GM20431 (cell line): ENCODE data around the gene NPY4R2.
"Not testable (repeated sequence)": the region's sequence is repeated elsewhere in the genome, so short reads cannot be mapped to it uniquely, and the experiment has no call there.

ENCODE experiments used
- in situ Hi-C: fragments of 300-500 bp; cut with MseI, MboI; formaldehyde crosslinking; loops from one replicate; pipeline ENCODE4 v1.15.0; 2020; ENCODE audit warnings: low sequenced_read_pairs; ENCODE audit not compliant: unreplicated experiment

The NPY4R2 gene, protein sequence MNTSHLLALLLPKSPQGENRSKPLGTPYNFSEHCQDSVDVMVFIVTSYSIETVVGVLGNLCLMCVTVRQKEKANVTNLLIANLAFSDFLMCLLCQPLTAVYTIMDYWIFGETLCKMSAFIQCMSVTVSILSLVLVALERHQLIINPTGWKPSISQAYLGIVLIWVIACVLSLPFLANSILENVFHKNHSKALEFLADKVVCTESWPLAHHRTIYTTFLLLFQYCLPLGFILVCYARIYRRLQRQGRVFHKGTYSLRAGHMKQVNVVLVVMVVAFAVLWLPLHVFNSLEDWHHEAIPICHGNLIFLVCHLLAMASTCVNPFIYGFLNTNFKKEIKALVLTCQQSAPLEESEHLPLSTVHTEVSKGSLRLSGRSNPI

GRCh38 chr10:47918475-47918874 is at the start of gene NPY4R2:
Gene NPY4R2 (plus strand): TSS chr10:47918662. CDS start chr10:47921988, 3,326 bp downstream.
- in situ Hi-C loops: not testable (repeated sequence)

GRCh38 chr10:47870887-47871286 is 47.6 kb upstream of the NPY4R2 start:
- in situ Hi-C loops: not testable (repeated sequence)

- in situ Hi-C loops: not testable (repeated sequence)
Observed at GRCh38 chr10:47871485-47872180, 46.8 kb upstream of the NPY4R2 start.

GRCh38 chr10:47872236-47872635 is 46.2 kb upstream of the NPY4R2 start:
- in situ Hi-C loops: not testable (repeated sequence)

- in situ Hi-C loops: not testable (repeated sequence)
Observed at GRCh38 chr10:47884239-47884638, 34.2 kb upstream of the NPY4R2 start.

- in situ Hi-C loops: not testable (repeated sequence)
Observed at GRCh38 chr10:47884934-47885333, 33.5 kb upstream of the NPY4R2 start.

- in situ Hi-C loops: not testable (repeated sequence)
Observed at GRCh38 chr10:47886356-47886755, 32.1 kb upstream of the NPY4R2 start.

DNA sequence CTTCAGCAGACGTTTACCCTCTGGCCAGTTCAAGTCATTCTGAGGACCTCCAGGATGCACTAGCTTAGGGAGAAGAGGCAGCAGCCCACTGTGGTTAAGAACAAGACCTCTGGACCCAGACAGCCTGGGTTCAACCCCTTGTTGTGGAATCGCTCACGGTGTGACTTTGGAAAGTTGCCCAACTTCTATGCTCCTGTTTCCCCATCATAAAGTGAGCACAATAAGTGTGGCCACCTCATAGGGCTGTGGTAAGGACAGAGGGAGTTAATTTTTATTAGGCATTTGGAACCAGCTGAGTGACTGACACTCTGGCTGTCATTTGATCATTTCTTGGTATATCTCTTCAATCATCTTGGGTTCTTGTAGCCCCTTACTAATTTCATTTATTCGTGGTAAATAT is 31.6 kb upstream of the NPY4R2 start:
- in situ Hi-C loops: not testable (repeated sequence)

DNA sequence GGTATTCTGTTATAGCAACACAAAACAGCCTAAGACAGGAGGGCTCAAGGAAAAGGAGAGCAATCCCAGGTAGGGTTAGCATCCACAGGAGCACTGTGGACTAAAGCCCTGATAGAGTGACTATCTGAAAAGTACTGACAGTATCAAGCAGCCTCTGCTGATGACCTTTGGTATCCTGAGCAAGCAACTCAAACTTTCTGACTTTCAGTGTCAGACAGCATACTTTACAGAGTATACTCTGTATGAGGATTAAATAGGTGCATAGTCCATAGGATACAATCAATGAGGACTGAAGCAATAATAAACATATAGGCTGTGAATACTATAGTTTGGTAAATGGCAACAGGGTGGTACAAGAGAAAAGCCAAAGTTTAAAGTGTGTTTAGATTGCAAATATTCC is 27.7 kb upstream of the NPY4R2 start:
- in situ Hi-C loops: not testable (repeated sequence)

- in situ Hi-C loops: not testable (repeated sequence)
Observed at GRCh38 chr10:47892494-47893261, 25.8 kb upstream of the NPY4R2 start.

GRCh38 chr10:47894571-47894970 is 23.9 kb upstream of the NPY4R2 start:
- in situ Hi-C loops: not testable (repeated sequence)

DNA sequence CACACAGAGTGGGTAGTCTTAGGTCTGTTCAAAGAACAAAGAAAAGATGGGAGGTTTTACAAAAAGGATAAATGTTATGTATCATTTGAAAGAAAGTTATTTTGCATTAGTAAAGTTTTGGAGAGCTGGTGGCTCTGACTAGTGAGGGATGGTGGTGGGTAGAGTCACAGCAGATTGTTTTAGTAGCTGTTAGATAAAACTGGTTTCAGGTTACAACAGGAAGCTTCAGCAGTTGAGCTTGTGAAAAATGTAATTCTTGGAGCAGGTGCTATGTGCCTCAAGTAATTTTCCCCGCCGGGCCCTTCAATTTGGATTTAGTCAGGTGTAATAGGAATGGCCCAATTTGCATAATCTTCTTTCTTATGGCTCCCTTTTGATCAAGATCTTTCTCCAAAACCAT is 20.6 kb upstream of the NPY4R2 start:
- in situ Hi-C loops: not testable (repeated sequence)

DNA sequence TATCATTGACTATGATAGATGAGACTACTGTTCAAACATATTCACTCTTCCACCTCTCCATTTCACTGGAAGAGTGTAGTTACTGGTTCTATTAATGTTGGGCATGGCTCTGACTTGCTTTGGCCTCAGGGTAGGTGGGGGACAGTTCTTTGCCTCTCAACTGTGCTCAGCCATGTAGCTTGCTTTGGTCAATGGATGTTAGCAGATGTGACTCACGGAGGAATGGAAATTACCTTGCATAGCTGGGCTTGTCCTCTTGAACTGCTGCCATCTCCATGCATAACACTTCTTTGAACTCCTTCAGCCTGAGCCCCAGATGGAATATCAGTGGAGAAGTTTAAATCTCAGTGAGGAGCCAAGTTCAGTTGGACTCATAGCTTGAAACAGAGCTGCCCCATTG is 9.1 kb upstream of the NPY4R2 start:
- in situ Hi-C loops: not testable (repeated sequence)

GRCh38 chr10:47910486-47910885 is 8.0 kb upstream of the NPY4R2 start:
- in situ Hi-C loops: not testable (repeated sequence)

DNA sequence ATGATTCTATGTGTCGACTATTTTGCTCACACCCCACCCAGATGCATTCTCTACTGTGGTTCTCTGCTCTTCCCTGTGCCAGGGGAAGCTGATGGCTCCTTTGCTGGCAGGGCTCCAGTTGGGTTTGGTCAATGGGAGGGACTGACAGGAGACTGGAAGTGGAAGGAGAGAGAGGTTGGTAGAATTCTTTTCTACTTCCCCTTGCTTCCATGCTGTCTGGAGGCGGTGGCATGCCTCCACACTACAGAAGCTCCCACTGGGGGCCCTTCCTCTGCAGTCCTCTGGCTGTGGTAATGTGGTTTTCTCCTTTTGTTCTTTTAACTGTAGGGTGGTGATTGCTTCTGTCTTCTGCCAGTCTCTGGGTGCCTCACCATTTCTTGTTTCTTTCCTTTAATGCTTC is 4.4 kb upstream of the NPY4R2 start:
- in situ Hi-C loops: not testable (repeated sequence)

GRCh38 chr10:47915849-47916548 is 2.5 kb upstream of the NPY4R2 start:
- in situ Hi-C loops: not testable (repeated sequence)

DNA sequence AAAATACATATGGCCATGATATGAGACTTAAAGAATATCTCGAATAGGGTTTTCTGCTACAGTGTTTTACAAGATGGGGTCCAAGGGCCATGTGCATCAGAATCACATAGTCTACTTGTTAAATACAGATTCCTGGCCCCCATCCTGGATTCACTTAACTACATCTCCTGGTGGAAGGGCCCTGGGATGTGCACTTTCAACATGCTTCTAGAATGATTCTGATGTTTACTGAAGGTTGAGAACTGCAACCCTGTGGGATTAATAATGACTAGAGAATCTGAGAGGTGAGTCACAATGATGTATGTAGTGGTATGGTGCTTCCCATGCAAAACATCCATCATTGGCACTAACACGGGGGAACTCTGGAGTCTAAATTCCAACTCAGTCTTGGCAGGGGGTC is 2.1 kb downstream of the NPY4R2 start:
- in situ Hi-C loops: not testable (repeated sequence)

- in situ Hi-C loops: not testable (repeated sequence)
Observed at GRCh38 chr10:47922503-47922902, 4.0 kb downstream of the NPY4R2 start.

DNA sequence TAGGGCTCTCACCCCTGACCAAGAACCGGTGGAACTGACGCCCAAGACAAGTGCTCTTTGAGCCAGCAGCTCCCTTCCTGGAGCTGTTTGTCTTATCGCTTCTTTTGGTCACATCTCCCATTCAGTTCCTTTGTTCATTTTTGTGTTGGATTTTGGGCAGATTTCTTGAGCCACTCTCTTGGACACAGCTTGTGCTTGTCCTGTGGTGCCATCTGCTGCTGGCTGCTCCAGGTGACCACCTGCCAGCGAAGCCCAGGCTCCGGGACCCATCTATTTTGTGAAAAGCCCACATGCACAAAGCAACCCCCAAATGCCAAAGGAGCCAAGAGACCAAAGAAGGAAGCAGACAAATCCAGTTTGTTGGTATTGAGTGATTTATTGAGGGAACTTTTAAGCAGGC is 6.2 kb downstream of the NPY4R2 start:
- in situ Hi-C loops: not testable (repeated sequence)
